ENCODE measurements around the gene COQ10A. TPM values are rescaled to one million over a fixed set of nuclear protein-coding genes. Genes with fewer than 3 reads are reported as not detected.
A peak's percentile ranks its signal among the peaks of the same experiment; 100 is the strongest.

COQ10A gene
- total RNA-seq, 2 donors from 2014 or later: 15.9 to 17.6 TPM

GRCh38 chr12:56257071-56257470 lies 9.7 kb upstream of the COQ10A start:
- H3K36me3 ChIP-seq: peaks cover 6 to 24% of the 10 kb centered on the region in 2 donors
- intact Hi-C loops (cut with DNase I): no loop called here
- no peak for DNase-seq (ENCODE audit: low spot score)
- no peaks in the 10 kb centered on the region for H3K9me3 ChIP-seq
- peaks cover 6% of the 10 kb centered on the region for H3K4me1 ChIP-seq (replicated peaks)
- WGBS: 42% methylated on average over 8 of the region's 8 CpGs
- peak overlapping the region in 1 of 2 donors; percentile 89 for H3K27ac ChIP-seq
- peak overlapping the region; percentile 72 to 83 for H3K4me3 ChIP-seq
- TF ChIP-seq CTCF (IDR thresholded peaks at IDR 0.05) (no peak), POLR2A (IDR thresholded peaks at IDR 0.05) (no peak), POLR2AphosphoS5 (IDR thresholded peaks at IDR 0.05) (no peak)
- no peaks in the 10 kb centered on the region for H3K27me3 ChIP-seq (replicated peaks; ENCODE audit: insufficient read depth)

- Histone ChIP-seq H3K27me3 (replicated peaks; ENCODE audit: insufficient read depth) (no peaks in the 10 kb centered on the region), H3K27ac (peak overlapping the region; percentile 89 to 90), H3K9me3 (no peaks in the 10 kb centered on the region), H3K36me3 (peaks cover 4 to 19% of the 10 kb centered on the region in 2 donors), H3K4me1 (replicated peaks) (peaks cover 6% of the 10 kb centered on the region), H3K4me3 (peak overlapping the region; percentile 72 to 83)
- TF ChIP-seq CTCF (IDR thresholded peaks at IDR 0.05) (no peak), POLR2AphosphoS5 (IDR thresholded peaks at IDR 0.05) (no peak), POLR2A (IDR thresholded peaks at IDR 0.05) (no peak)
- 0% methylated on average over 27 of the region's 27 CpGs for WGBS
- DNase-seq (ENCODE audit: low spot score): no peak
- intact Hi-C loops (cut with DNase I): no loop called here
These were observed 9.2 kb upstream of the COQ10A start for GRCh38 chr12:56257491-56258067.

GRCh38 chr12:56258068-56258819 lies 8.5 kb upstream of the COQ10A start, which contains the start of gene ANKRD52:
Gene ANKRD52 (minus strand): TSS chr12:56258384. CDS start chr12:56258269, 115 bp downstream.
- Histone ChIP-seq H3K4me1 (replicated peaks) (peaks cover 6% of the 10 kb centered on the region), H3K9me3 (no peaks in the 10 kb centered on the region), H3K36me3 (peaks cover 0 to 13% of the 10 kb centered on the region in 2 donors), H3K27ac (peak within 1 kb of the TSS; percentile 89 to 90), H3K27me3 (replicated peaks; ENCODE audit: insufficient read depth) (no peaks in the 10 kb centered on the region), H3K4me3 (peak within 1 kb of the TSS; percentile 72 to 83)
- intact Hi-C loops (cut with DNase I): no loop called here
- WGBS: under 1% methylated on average over 70 of the region's 78 CpGs
- peak; percentile 62 for DNase-seq (ENCODE audit: low spot score)
- peak; percentile 64 to 91 (median 78) for TF ChIP-seq CTCF (IDR thresholded peaks at IDR 0.05)
- TF ChIP-seq POLR2AphosphoS5 (IDR thresholded peaks at IDR 0.05): no peak

GRCh38 chr12:56258820-56259183 lies 7.9 kb upstream of the COQ10A start:
- no peaks in the 10 kb centered on the region for H3K27me3 ChIP-seq (replicated peaks; ENCODE audit: insufficient read depth)
- WGBS: 9% methylated on average over 9 of the region's 9 CpGs
- H3K4me3 ChIP-seq: peak overlapping the region; percentile 72 to 83
- TF ChIP-seq POLR2AphosphoS5 (IDR thresholded peaks at IDR 0.05) (no peak), CTCF (IDR thresholded peaks at IDR 0.05) (no peak), POLR2A (IDR thresholded peaks at IDR 0.05) (no peak)
- peaks cover 0 to 8% of the 10 kb centered on the region in 2 donors for H3K36me3 ChIP-seq
- DNase-seq (ENCODE audit: low spot score): no peak
- intact Hi-C loops (cut with DNase I): no loop called here
- H3K4me1 ChIP-seq (replicated peaks): peaks cover 6% of the 10 kb centered on the region
- H3K9me3 ChIP-seq: no peaks in the 10 kb centered on the region
- peak overlapping the region; percentile 89 to 90 for H3K27ac ChIP-seq
